HL-60 (cell line): ENCODE data around the gene DHX15.

Experiments
- DNase-seq, 2 experiments: peaks; one replicate each; pipeline ENCODE4 v3.0.0-alpha.2; 2010 to 2020; ENCODE audit warnings: low read depth in 1 of 2, low spot score in 1 of 2
- H3K27ac ChIP-seq: fragments of 250-450 bp; sonication (Bioruptor Pico); replicated peaks from 2 replicates; pipeline ENCODE4 v1.5.1; 2020; ENCODE audit warnings: mild to moderate bottlenecking, moderate library complexity
- H3K27me3 ChIP-seq: fragments of 250-450 bp; sonication (Bioruptor Pico); 2 replicates; pipeline ENCODE4 v1.5.1; 2021; ENCODE audit warnings: mild to moderate bottlenecking, moderate library complexity; ENCODE audit not compliant: insufficient read depth, poor library complexity, severe bottlenecking
- H3K4me3 ChIP-seq: replicated peaks from 2 replicates; pipeline ENCODE4 v1.5.1; 2011; ENCODE audit warnings: mild to moderate bottlenecking, control low read depth, low read length; ENCODE audit not compliant: insufficient read depth
- CTCF ChIP-seq: IDR thresholded peaks from one replicate; pipeline ENCODE4 v1.5.1; 2011; ENCODE audit warnings: low read length, control low read depth, inconsistent platforms; ENCODE audit not compliant: insufficient read depth
- GABPA ChIP-seq: IDR thresholded peaks from 2 replicates; pipeline ENCODE4 v1.6.1; 2012; ENCODE audit warnings: low read depth
- POLR2AphosphoS5 ChIP-seq: IDR thresholded peaks from 2 replicates; pipeline ENCODE4 v1.6.1; 2012; ENCODE audit warnings: low read depth
- REST ChIP-seq: IDR thresholded peaks from 2 replicates; pipeline ENCODE4 v1.6.1; 2012; ENCODE audit warnings: low read depth; ENCODE audit not compliant: insufficient replicate concordance
- SPI1 ChIP-seq: IDR thresholded peaks from 2 replicates; pipeline ENCODE4 v1.6.1; 2012; ENCODE audit warnings: low read depth, mild to moderate bottlenecking, borderline replicate concordance

The DHX15 gene

GRCh38 chr4:24489870-24490269 lies 94.5 kb downstream of the DHX15 start:
- no peak for DNase-seq
- TF ChIP-seq GABPA (no peak), REST (no peak), POLR2AphosphoS5 (no peak)
- Histone ChIP-seq H3K4me3 (no peak overlapping the region), H3K27ac (no peak overlapping the region), H3K27me3 (no peaks in the 10 kb centered on the region)

GRCh38 chr4:24488399-24489164 lies 95.8 kb downstream of the DHX15 start:
- DNase-seq = peak; percentile 43 to 62
- Histone ChIP-seq H3K27ac (no peak overlapping the region), H3K27me3 (no peaks in the 10 kb centered on the region), H3K4me3 (no peak overlapping the region)
- TF ChIP-seq REST (no peak), CTCF (peak; percentile 65)

- Histone ChIP-seq H3K4me3 (no peak overlapping the region), H3K27ac (no peak overlapping the region), H3K27me3 (no peaks in the 10 kb centered on the region)
- no peak for DNase-seq
- TF ChIP-seq POLR2AphosphoS5 (no peak), REST (no peak), GABPA (no peak), CTCF (no peak), SPI1 (no peak)
Observed at GRCh38 chr4:24482871-24483270, 101.5 kb downstream of the DHX15 start.

- no peak overlapping the region for H3K27ac ChIP-seq
- no peak for DNase-seq
Observed at GRCh38 chr4:24477919-24478318, 106.4 kb downstream of the DHX15 start.

More at GRCh38 chr4:24477919-24478318, 106.4 kb downstream of the DHX15 start:
- Histone ChIP-seq H3K27me3 (no peaks in the 10 kb centered on the region), H3K4me3 (no peak overlapping the region)
- TF ChIP-seq SPI1 (no peak), CTCF (no peak), POLR2AphosphoS5 (no peak), REST (no peak), GABPA (no peak)
